Neural progenitor cell (in vitro differentiated cells): ENCODE data around the gene DCAF7. TPM values are rescaled to one million over a fixed set of nuclear protein-coding genes. Genes with fewer than 3 reads are reported as not detected.

Source experiments
- DNase-seq: peaks from one replicate; pipeline ENCODE4 v3.0.0-alpha.2; 2016; ENCODE audit warnings: low spot score
- H2AFZ ChIP-seq: fragments of 200-600 bp; sonication (generic); replicated peaks from 2 replicates; pipeline ENCODE4 v1.6.1; 2016; ENCODE audit warnings: antibody characterized with exemption
- H3F3A ChIP-seq: fragments of 200-600 bp; sonication (generic); 2 replicates; pipeline ENCODE4 v1.6.1; 2016; ENCODE audit warnings: antibody characterized with exemption, low read depth
- H3K27ac ChIP-seq: fragments of 200-600 bp; sonication (generic); 2 replicates; pipeline ENCODE4 v1.5.1; 2016; ENCODE audit warnings: mild to moderate bottlenecking
- H3K27me3 ChIP-seq: fragments of 200-600 bp; sonication (generic); 2 replicates; pipeline ENCODE4 v1.6.1; 2016; ENCODE audit warnings: mild to moderate bottlenecking, moderate library complexity
- H3K36me3 ChIP-seq: fragments of 200-600 bp; sonication (generic); 2 replicates; pipeline ENCODE4 v1.5.1; 2016
- H3K4me1 ChIP-seq: fragments of 200-600 bp; sonication (generic); 2 replicates; pipeline ENCODE4 v1.6.1; 2016; ENCODE audit warnings: mixed run types
- H3K4me2 ChIP-seq: fragments of 200-600 bp; sonication (generic); 2 replicates; pipeline ENCODE4 v1.6.1; 2016
- H3K4me3 ChIP-seq: fragments of 200-600 bp; sonication (generic); 2 replicates; pipeline ENCODE4 v1.5.1; 2016
- H3K79me2 ChIP-seq: fragments of 200-600 bp; sonication (generic); 2 replicates; pipeline ENCODE4 v1.6.1; 2016; ENCODE audit warnings: low read depth
- H3K9ac ChIP-seq: fragments of 200-600 bp; sonication (generic); 2 replicates; pipeline ENCODE4 v1.6.1; 2016
- H3K9me3 ChIP-seq: fragments of 200-600 bp; sonication (generic); 2 replicates; pipeline ENCODE4 v1.5.1; 2016; ENCODE audit warnings: low read depth
- H4K20me1 ChIP-seq: fragments of 200-600 bp; sonication (generic); 2 replicates; pipeline ENCODE4 v1.6.1; 2016; ENCODE audit warnings: low read depth
- H3K27ac Mint-ChIP-seq: 3 replicates; pipeline ENCODE4 v1.8.0; 2021; ENCODE audit warnings: mixed read lengths
- H3K27me3 Mint-ChIP-seq: 2 replicates; pipeline ENCODE4 v1.8.0; 2022; ENCODE audit warnings: low read depth, mild to moderate bottlenecking, inconsistent platforms, moderate library complexity, mixed read lengths; ENCODE audit not compliant: insufficient read depth
- H3K36me3 Mint-ChIP-seq: 3 replicates; pipeline ENCODE4 v1.8.0; 2021; ENCODE audit warnings: mixed read lengths
- H3K4me1 Mint-ChIP-seq: 3 replicates; pipeline ENCODE4 v1.8.0; 2021; ENCODE audit warnings: mixed read lengths
- H3K4me3 Mint-ChIP-seq: 3 replicates; pipeline ENCODE4 v1.8.0; 2021; ENCODE audit warnings: mild to moderate bottlenecking, moderate library complexity, mixed read lengths
- H3K9me3 Mint-ChIP-seq: 3 replicates; pipeline ENCODE4 v1.8.0; 2020; ENCODE audit warnings: mixed read lengths
- EZH2 ChIP-seq: fragments of 200-600 bp; sonication (generic); IDR thresholded peaks from 2 replicates; pipeline ENCODE4 v1.6.1; 2017; ENCODE audit warnings: antibody characterized with exemption, mild to moderate bottlenecking, moderate library complexity
- EZH2phosphoT487 ChIP-seq: fragments of 200-600 bp; sonication (generic); IDR thresholded peaks from 2 replicates; pipeline ENCODE4 v1.6.1; 2017; ENCODE audit warnings: antibody characterized with exemption
- total RNA-seq: library from RNA; depleted of rRNA; stranded (reverse); fragments of >200 nt; gene quantifications from 2 replicates; pipeline ENCODE4 v1.2.3, GENCODE V29; 2015; ENCODE audit warnings: low replicate concordance
- TF ChIP-seq, protein P1 (sequence below): fragments of 200-600 bp; sonication (generic); IDR thresholded peaks from 2 replicates; pipeline ENCODE4 v1.5.1; 2017; ENCODE audit warnings: antibody characterized with exemption, mild to moderate bottlenecking

DCAF7 gene
- total RNA-seq, 1 donor from 2014 or later: 56.5 TPM

DNA sequence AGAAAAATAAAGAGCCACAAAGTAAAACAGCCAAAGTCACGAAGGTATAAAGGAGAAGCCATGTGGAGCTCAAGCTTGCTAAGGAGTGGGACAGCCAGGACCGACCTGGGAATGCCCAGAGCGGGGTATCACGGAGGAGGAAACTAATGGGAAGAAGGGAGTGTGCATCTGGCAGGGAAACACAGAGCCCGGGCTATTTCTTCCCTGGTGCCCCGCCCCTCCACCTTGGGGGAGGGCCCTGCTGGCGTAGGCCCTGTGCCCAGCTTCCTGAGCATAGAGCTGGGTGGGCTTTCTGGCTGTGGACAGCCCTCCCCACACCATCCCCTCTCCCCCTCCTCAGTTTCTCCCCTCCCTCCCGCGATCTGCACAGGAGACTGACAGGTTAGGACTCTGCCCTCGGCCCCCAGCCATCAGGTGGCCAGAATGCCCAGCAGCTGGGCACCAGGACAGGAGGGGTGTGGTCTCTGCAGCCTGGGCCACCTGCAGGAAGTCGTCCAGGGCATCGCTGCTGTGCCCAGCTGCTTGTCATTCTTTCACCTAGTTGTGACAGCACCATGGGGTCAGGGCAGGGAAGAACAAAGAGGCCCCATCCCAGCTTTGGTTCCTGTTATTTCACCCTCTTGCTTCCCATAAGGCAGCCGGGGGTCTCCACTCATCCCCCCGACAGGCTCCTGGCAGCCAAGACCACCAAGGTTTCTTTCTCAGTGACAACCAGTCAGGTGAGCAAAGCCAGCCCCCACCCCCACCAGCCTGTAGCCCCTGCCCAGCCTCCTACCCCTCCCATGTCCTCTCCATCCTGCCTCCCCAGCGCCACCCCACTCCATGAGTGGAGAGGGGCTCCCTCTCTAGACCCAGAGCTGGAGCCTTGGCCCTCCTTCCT, 7.1 kb upstream of the DCAF7 start:
- H3K4me2 ChIP-seq: no peak overlapping the region
- H3K4me1 ChIP-seq: no peaks in the 10 kb centered on the region
- no peak overlapping the region for H3K27ac ChIP-seq
- H3K4me3 ChIP-seq: no peak overlapping the region
- no peaks in the 10 kb centered on the region for H3K36me3 ChIP-seq
- Mint-ChIP-seq H3K9me3 (no peaks in the 10 kb centered on the region), H3K4me3 (no peak overlapping the region), H3K27me3 (peaks cover 13% of the 10 kb centered on the region), H3K27ac (no peak overlapping the region), H3K4me1 (peaks cover 10% of the 10 kb centered on the region), H3K36me3 (no peaks in the 10 kb centered on the region)
- H3K9me3 ChIP-seq: no peaks in the 10 kb centered on the region
- H3K27me3 ChIP-seq: peaks cover 21% of the 10 kb centered on the region
- H4K20me1 ChIP-seq: no peaks in the 10 kb centered on the region
- H2AFZ ChIP-seq: no peak overlapping the region
- no peak overlapping the region for H3K9ac ChIP-seq
- TF ChIP-seq, protein P1, sequence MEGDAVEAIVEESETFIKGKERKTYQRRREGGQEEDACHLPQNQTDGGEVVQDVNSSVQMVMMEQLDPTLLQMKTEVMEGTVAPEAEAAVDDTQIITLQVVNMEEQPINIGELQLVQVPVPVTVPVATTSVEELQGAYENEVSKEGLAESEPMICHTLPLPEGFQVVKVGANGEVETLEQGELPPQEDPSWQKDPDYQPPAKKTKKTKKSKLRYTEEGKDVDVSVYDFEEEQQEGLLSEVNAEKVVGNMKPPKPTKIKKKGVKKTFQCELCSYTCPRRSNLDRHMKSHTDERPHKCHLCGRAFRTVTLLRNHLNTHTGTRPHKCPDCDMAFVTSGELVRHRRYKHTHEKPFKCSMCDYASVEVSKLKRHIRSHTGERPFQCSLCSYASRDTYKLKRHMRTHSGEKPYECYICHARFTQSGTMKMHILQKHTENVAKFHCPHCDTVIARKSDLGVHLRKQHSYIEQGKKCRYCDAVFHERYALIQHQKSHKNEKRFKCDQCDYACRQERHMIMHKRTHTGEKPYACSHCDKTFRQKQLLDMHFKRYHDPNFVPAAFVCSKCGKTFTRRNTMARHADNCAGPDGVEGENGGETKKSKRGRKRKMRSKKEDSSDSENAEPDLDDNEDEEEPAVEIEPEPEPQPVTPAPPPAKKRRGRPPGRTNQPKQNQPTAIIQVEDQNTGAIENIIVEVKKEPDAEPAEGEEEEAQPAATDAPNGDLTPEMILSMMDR: no peak
- TF ChIP-seq EZH2phosphoT487 (no peak), EZH2 (no peak)
- H3K79me2 ChIP-seq: no peaks in the 10 kb centered on the region
- H3F3A ChIP-seq: no peaks in the 10 kb centered on the region
- no peak for DNase-seq

DNA sequence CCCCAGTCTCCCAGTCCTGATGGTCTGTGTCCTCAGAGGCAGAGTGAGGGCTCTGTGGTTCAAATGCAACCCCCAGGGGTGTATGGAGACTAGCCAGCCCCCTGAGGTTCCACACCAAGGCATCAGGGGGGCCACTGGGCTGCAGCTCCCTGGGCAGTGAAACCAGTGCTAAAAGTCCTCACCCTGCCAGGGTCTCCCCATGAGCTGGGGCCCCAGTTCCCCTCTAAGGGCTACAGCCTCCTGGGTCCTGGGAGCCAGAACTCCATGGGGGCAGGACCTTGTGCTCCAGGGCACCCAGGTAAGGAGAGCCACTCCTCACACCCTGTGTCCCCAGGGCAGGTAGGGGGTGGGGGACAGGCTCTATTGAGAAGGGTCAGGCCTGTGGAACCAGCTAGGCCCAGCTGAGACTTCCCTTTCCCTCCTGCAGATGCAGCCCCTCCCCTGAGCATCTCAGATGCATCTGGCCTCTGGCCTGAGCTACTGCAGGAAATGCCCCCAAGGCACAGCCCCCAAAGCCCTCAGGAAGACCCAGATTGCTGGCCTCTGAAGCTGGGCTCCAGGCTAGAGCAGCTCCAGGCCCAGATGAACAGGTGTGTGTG, 6.4 kb upstream of the DCAF7 start:
- Mint-ChIP-seq H3K27ac (no peak overlapping the region), H3K4me1 (peaks cover 10% of the 10 kb centered on the region), H3K36me3 (no peaks in the 10 kb centered on the region), H3K9me3 (no peaks in the 10 kb centered on the region), H3K4me3 (no peak overlapping the region), H3K27me3 (peaks cover 13% of the 10 kb centered on the region)
- Histone ChIP-seq H3K36me3 (no peaks in the 10 kb centered on the region), H2AFZ (no peak overlapping the region), H3F3A (no peaks in the 10 kb centered on the region), H4K20me1 (no peaks in the 10 kb centered on the region), H3K4me1 (no peaks in the 10 kb centered on the region), H3K79me2 (no peaks in the 10 kb centered on the region), H3K4me3 (no peak overlapping the region), H3K27ac (no peak overlapping the region), H3K9ac (no peak overlapping the region), H3K9me3 (no peaks in the 10 kb centered on the region), H3K4me2 (no peak overlapping the region), H3K27me3 (peaks cover 13% of the 10 kb centered on the region)
- TF ChIP-seq, protein P1: no peak
- TF ChIP-seq EZH2phosphoT487 (no peak), EZH2 (no peak)
- DNase-seq: no peak

DNA sequence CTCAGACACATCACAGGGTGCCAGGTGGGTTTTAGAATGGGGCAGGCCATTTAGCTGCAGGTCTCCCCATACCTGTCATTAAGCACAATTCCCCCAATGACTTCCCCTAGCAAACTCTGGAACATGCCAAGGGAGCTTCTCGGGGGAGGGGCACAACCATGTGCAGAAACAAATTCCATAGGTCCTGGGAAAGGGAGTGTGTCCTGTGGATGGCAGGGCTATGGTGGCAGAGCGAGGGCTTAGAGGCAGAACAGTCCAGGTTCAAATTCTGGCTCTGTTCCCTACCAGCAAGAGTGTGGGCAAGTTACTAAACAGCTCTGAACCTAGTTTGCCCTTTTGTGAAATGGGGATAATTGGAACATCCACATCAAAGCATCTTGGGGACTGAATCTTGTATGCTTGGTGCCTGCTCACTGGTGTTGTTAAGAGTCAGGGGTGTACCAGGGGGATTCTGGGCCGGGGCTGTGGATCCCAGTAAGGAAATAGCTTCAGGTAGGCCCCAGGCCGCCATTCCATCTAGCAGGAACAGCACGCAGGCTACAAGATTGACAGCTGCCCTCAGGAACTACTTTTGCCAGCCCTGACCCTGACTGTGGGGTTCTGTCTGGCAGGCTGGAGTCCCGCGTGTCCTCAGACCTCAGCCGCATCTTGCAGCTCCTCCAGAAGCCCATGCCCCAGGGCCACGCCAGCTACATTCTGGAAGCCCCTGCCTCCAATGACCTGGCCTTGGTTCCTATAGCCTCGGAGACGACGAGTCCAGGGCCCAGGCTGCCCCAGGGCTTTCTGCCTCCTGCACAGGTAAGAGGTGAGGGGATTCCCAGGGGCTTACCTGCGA, 5.6 kb upstream of the DCAF7 start:
- Histone ChIP-seq H3K9ac (no peak overlapping the region), H3K36me3 (no peaks in the 10 kb centered on the region), H4K20me1 (no peaks in the 10 kb centered on the region), H3K27me3 (peaks cover 6% of the 10 kb centered on the region), H3K27ac (no peak overlapping the region), H3K4me3 (no peak overlapping the region), H3K9me3 (no peaks in the 10 kb centered on the region), H3K79me2 (no peaks in the 10 kb centered on the region), H3K4me1 (peaks cover 7% of the 10 kb centered on the region), H3F3A (peaks cover 6% of the 10 kb centered on the region), H3K4me2 (no peak overlapping the region), H2AFZ (no peak overlapping the region)
- TF ChIP-seq, protein P1: no peak
- TF ChIP-seq EZH2phosphoT487 (no peak), EZH2 (no peak)
- no peak overlapping the region for H3K4me3 Mint-ChIP-seq
- no peak overlapping the region for H3K27ac Mint-ChIP-seq
- no peaks in the 10 kb centered on the region for H3K36me3 Mint-ChIP-seq
- H3K27me3 Mint-ChIP-seq: peaks cover 8% of the 10 kb centered on the region
- H3K4me1 Mint-ChIP-seq: peaks cover 10% of the 10 kb centered on the region
- no peak for DNase-seq
- no peaks in the 10 kb centered on the region for H3K9me3 Mint-ChIP-seq
